ENCODE measurements around the gene SUGP2.
A peak's percentile ranks its signal among the peaks of the same experiment; 100 is the strongest.

SUGP2 gene

DNA sequence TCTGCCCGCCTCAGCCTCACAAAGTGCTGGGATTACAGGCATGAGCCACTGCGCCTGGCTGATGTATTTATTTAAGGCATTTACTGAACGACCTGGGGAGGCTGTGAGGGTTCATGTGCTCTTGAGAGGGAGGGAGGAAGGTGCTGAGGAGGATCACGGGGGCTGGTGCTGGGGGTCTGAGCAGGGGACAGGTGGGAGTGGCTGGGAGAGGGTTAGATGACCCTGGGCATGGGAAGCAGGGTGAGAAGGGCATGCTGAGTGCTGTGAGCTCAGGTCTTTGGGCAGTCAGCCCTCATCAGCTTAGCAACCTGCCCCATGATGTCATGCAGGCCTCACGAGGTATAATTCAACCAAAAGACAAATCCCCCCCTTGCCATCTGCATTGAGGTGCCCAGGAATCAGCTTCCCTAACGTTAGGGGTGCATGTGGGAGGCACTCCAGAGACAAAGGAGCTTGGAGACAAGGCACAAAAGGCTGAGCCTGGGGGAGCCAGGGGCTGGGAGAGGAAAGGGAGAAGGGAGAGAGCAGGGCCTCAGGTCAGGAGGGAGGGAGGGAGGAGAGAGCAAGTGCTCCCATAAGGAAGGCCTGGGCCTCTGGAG, 36.4 kb downstream of the SUGP2 start:
- Histone ChIP-seq H3K79me2 (ENCODE audit: insufficient read depth, low read length) (no peaks in the 10 kb centered on the region), H4K20me1 (ENCODE audit: low read depth, low read length) (no peaks in the 10 kb centered on the region), H3K9me3 (ENCODE audit: insufficient read depth, low read length) (no peaks in the 10 kb centered on the region), H2AFZ (ENCODE audit: low read depth, low read length, severe bottlenecking) (no peak overlapping the region), H3K4me3 (ENCODE audit: insufficient read depth, low read length, poor library complexity, severe bottlenecking) (no peak overlapping the region), H3K27ac (ENCODE audit: low read depth, low read length) (no peak overlapping the region), H3K9ac (ENCODE audit: low read length) (no peak overlapping the region), H3K4me2 (ENCODE audit: low read depth, low read length, poor library complexity, severe bottlenecking) (no peak overlapping the region), H3K9me2 (replicated peaks; ENCODE audit: insufficient read depth, low read length) (no peaks in the 10 kb centered on the region), H3K27me3 (ENCODE audit: low read length) (no peaks in the 10 kb centered on the region), H3K36me3 (ENCODE audit: low read length) (0 out of 2 replicates have a peak, but pooled peaks cover 7% of the 10 kb centered on the region), H3F3A (ENCODE audit: insufficient read depth) (no peaks in the 10 kb centered on the region)
- TF ChIP-seq, protein P1, sequence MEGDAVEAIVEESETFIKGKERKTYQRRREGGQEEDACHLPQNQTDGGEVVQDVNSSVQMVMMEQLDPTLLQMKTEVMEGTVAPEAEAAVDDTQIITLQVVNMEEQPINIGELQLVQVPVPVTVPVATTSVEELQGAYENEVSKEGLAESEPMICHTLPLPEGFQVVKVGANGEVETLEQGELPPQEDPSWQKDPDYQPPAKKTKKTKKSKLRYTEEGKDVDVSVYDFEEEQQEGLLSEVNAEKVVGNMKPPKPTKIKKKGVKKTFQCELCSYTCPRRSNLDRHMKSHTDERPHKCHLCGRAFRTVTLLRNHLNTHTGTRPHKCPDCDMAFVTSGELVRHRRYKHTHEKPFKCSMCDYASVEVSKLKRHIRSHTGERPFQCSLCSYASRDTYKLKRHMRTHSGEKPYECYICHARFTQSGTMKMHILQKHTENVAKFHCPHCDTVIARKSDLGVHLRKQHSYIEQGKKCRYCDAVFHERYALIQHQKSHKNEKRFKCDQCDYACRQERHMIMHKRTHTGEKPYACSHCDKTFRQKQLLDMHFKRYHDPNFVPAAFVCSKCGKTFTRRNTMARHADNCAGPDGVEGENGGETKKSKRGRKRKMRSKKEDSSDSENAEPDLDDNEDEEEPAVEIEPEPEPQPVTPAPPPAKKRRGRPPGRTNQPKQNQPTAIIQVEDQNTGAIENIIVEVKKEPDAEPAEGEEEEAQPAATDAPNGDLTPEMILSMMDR (IDR thresholded peaks at IDR 0.05; ENCODE audit: insufficient read depth, low read length, poor library complexity, severe bottlenecking): no peak
- no peak for TF ChIP-seq EZH2phosphoT487 (conservative IDR thresholded peaks at IDR 0.05; ENCODE audit: low read length)

DNA sequence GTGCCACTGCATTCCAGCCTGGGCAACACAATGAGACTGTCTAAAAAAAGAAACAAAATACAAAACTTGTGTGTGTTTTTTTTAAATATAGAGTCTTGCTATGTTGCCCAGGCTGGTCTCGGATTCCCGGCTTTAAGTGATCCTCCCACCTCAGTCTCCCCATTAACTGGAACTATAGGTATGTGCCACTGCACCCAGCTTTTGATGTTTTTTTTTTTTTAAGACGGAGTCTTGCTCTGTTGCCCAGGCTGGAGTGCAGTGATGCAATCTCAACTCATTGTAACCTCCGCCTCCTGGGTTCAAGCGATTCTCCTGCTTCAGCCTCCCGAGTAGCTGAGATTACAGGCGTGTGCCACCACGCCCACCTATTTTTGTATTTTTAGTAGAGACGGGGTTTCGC, 37.0 kb downstream of the SUGP2 start:
- H3K9me3 ChIP-seq (ENCODE audit: insufficient read depth, low read length): no peaks in the 10 kb centered on the region
- H3K27me3 ChIP-seq (ENCODE audit: low read length): no peaks in the 10 kb centered on the region
- H3K4me3 ChIP-seq (ENCODE audit: insufficient read depth, low read length, poor library complexity, severe bottlenecking): no peak overlapping the region
- TF ChIP-seq, protein P1 (IDR thresholded peaks at IDR 0.05; ENCODE audit: insufficient read depth, low read length, poor library complexity, severe bottlenecking): no peak
- TF ChIP-seq EZH2phosphoT487 (conservative IDR thresholded peaks at IDR 0.05; ENCODE audit: low read length): no peak
- H3F3A ChIP-seq (ENCODE audit: insufficient read depth): no peaks in the 10 kb centered on the region
- H3K9me2 ChIP-seq (replicated peaks; ENCODE audit: insufficient read depth, low read length): no peaks in the 10 kb centered on the region
- no peaks in the 10 kb centered on the region for H4K20me1 ChIP-seq (ENCODE audit: low read depth, low read length)
- 0 out of 2 replicates have a peak, but pooled peaks cover 7% of the 10 kb centered on the region for H3K36me3 ChIP-seq (ENCODE audit: low read length)
- no peaks in the 10 kb centered on the region for H3K79me2 ChIP-seq (ENCODE audit: insufficient read depth, low read length)
- no peak overlapping the region for H3K27ac ChIP-seq (ENCODE audit: low read depth, low read length)
- H3K4me2 ChIP-seq (ENCODE audit: low read depth, low read length, poor library complexity, severe bottlenecking): no peak overlapping the region
- H2AFZ ChIP-seq (ENCODE audit: low read depth, low read length, severe bottlenecking): no peak overlapping the region
- H3K9ac ChIP-seq (ENCODE audit: low read length): no peak overlapping the region

DNA sequence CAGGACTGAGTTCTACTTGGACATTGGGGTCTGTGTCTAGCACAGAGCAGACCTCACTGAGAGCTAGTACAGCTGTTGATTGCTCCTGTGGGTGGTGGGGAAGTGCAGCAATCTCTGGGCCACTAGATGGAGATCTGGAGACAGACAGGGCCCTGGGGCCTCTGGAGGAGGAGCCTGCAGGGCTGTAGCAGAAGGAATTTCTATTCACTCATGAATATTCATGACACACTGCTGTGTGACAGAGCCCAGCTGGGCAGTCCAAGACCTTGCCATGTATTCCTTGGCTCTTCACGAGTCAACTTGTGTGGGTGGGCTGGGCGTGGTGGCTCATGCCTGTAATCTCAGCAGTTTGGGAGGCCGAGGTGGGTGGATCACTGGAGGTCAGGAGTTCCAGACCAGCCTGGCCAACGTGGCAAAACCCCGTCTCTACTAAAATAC, 37.5 kb downstream of the SUGP2 start:
- H4K20me1 ChIP-seq (ENCODE audit: low read depth, low read length): no peaks in the 10 kb centered on the region

More for the DNA sequence above, 37.5 kb downstream of the SUGP2 start:
- Histone ChIP-seq H3K79me2 (ENCODE audit: insufficient read depth, low read length) (no peaks in the 10 kb centered on the region), H3K4me3 (ENCODE audit: insufficient read depth, low read length, poor library complexity, severe bottlenecking) (no peak overlapping the region), H3K4me2 (ENCODE audit: low read depth, low read length, poor library complexity, severe bottlenecking) (no peak overlapping the region), H3K36me3 (ENCODE audit: low read length) (0 out of 2 replicates have a peak, but pooled peaks cover 7% of the 10 kb centered on the region), H3K27ac (ENCODE audit: low read depth, low read length) (no peak overlapping the region), H3F3A (ENCODE audit: insufficient read depth) (no peaks in the 10 kb centered on the region), H3K9me3 (ENCODE audit: insufficient read depth, low read length) (no peaks in the 10 kb centered on the region), H3K27me3 (ENCODE audit: low read length) (no peaks in the 10 kb centered on the region), H3K9ac (ENCODE audit: low read length) (no peak overlapping the region), H3K9me2 (replicated peaks; ENCODE audit: insufficient read depth, low read length) (no peaks in the 10 kb centered on the region), H2AFZ (ENCODE audit: low read depth, low read length, severe bottlenecking) (no peak overlapping the region)
- no peak for TF ChIP-seq EZH2phosphoT487 (conservative IDR thresholded peaks at IDR 0.05; ENCODE audit: low read length)
- TF ChIP-seq, protein P1 (IDR thresholded peaks at IDR 0.05; ENCODE audit: insufficient read depth, low read length, poor library complexity, severe bottlenecking): peak; percentile 30

Measured in SU-DHL-6 (cell line).